MM.1S (cell line): ENCODE data around the gene ITM2C.

Experiments used
- DNase-seq: peaks from one replicate; pipeline ENCODE4 v3.0.0-alpha.2; 2015
- H2AFZ ChIP-seq: fragments of 300-600 bp; sonication (generic); 2 replicates; pipeline ENCODE4 v1.6.0; 2016; ENCODE audit warnings: antibody characterized with exemption, low read length
- H3F3A ChIP-seq: fragments of 300-600 bp; sonication (generic); 2 replicates; pipeline ENCODE4 v1.6.1; 2016; ENCODE audit warnings: mild to moderate bottlenecking, antibody characterized with exemption, low read length, moderate library complexity, mixed read lengths; ENCODE audit not compliant: insufficient read depth
- H3K27ac ChIP-seq: fragments of 300-600 bp; sonication (generic); 2 replicates; pipeline ENCODE4 v1.5.1; 2016; ENCODE audit warnings: mild to moderate bottlenecking, low read length
- H3K27me3 ChIP-seq: fragments of 300-600 bp; sonication (generic); replicated peaks from 2 replicates; pipeline ENCODE4 v1.6.0; 2016; ENCODE audit warnings: low read length; ENCODE audit not compliant: insufficient read depth
- H3K36me3 ChIP-seq: fragments of 300-600 bp; sonication (generic); replicated peaks from 2 replicates; pipeline ENCODE4 v1.6.1; 2016; ENCODE audit warnings: mild to moderate bottlenecking, low read length, mixed read lengths; ENCODE audit not compliant: insufficient read depth
- H3K4me1 ChIP-seq: fragments of 300-600 bp; sonication (generic); 2 replicates; pipeline ENCODE4 v1.6.1; 2016; ENCODE audit warnings: low read length, mixed read lengths
- H3K4me2 ChIP-seq: fragments of 300-600 bp; sonication (generic); 2 replicates; pipeline ENCODE4 v1.6.0; 2016; ENCODE audit warnings: low read depth, low read length
- H3K4me3 ChIP-seq: fragments of 300-600 bp; sonication (generic); 2 replicates; pipeline ENCODE4 v1.5.1; 2016; ENCODE audit warnings: low read length, mixed read lengths
- H3K79me2 ChIP-seq: fragments of 300-600 bp; sonication (generic); 2 replicates; pipeline ENCODE4 v1.6.1; 2016; ENCODE audit warnings: mixed run types, low read length, mixed read lengths
- H3K9ac ChIP-seq: fragments of 300-600 bp; sonication (generic); 2 replicates; pipeline ENCODE4 v1.6.1; 2016; ENCODE audit warnings: low read length, mixed read lengths
- H3K9me2 ChIP-seq: fragments of 300-600 bp; sonication (generic); replicated peaks from 2 replicates; pipeline ENCODE4 v1.6.1; 2016; ENCODE audit warnings: mild to moderate bottlenecking, low read length, mixed read lengths; ENCODE audit not compliant: insufficient read depth
- H3K9me3 ChIP-seq: fragments of 300-600 bp; sonication (generic); replicated peaks from 2 replicates; pipeline ENCODE4 v1.6.1; 2016; ENCODE audit warnings: mild to moderate bottlenecking, low read length, mixed read lengths; ENCODE audit not compliant: insufficient read depth
- H4K20me1 ChIP-seq: fragments of 300-600 bp; sonication (generic); 2 replicates; pipeline ENCODE4 v1.6.1; 2016; ENCODE audit warnings: mild to moderate bottlenecking, low read length, moderate library complexity, mixed read lengths; ENCODE audit not compliant: insufficient read depth
- EZH2 ChIP-seq: fragments of 300-600 bp; sonication (generic); optimal IDR thresholded peaks from 2 replicates; pipeline ENCODE3; 2017; ENCODE audit warnings: low read depth, mild to moderate bottlenecking, antibody characterized with exemption, low read length, mixed read lengths
- EZH2phosphoT487 ChIP-seq: fragments of 300-600 bp; sonication (generic); IDR thresholded peaks from 2 replicates; pipeline ENCODE4 v1.6.1; 2018; ENCODE audit warnings: antibody characterized with exemption, low read length
- TF ChIP-seq, protein P1 (sequence below): fragments of 300-600 bp; sonication (generic); IDR thresholded peaks from 2 replicates; pipeline ENCODE4 v1.5.1; 2016; ENCODE audit warnings: antibody characterized with exemption, low read length, mixed read lengths

ITM2C gene

DNA sequence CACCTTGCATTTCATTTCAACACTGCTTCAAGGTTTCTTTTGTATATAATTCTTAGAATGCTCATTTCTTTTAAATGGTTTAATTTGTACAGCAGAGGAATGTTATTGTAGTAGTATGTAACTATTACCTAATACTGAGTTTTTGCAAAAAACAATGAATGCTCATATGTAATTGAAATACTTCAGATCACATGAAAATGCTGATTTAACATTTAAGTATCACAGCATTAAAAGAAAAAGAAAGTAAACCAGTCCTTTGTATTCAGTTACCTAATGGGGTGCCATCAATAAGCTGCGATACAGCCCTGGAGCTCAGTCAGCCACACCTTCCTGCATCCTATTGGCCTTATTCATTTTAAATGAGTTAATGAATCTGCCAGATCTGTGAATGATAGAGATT, 45.3 kb upstream of the ITM2C start:
- no peaks in the 10 kb centered on the region for H3F3A ChIP-seq
- H4K20me1 ChIP-seq: no peaks in the 10 kb centered on the region
- no peak for TF ChIP-seq EZH2phosphoT487
- no peak for TF ChIP-seq EZH2
- TF ChIP-seq, protein P1, sequence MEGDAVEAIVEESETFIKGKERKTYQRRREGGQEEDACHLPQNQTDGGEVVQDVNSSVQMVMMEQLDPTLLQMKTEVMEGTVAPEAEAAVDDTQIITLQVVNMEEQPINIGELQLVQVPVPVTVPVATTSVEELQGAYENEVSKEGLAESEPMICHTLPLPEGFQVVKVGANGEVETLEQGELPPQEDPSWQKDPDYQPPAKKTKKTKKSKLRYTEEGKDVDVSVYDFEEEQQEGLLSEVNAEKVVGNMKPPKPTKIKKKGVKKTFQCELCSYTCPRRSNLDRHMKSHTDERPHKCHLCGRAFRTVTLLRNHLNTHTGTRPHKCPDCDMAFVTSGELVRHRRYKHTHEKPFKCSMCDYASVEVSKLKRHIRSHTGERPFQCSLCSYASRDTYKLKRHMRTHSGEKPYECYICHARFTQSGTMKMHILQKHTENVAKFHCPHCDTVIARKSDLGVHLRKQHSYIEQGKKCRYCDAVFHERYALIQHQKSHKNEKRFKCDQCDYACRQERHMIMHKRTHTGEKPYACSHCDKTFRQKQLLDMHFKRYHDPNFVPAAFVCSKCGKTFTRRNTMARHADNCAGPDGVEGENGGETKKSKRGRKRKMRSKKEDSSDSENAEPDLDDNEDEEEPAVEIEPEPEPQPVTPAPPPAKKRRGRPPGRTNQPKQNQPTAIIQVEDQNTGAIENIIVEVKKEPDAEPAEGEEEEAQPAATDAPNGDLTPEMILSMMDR: no peak
- H3K27me3 ChIP-seq: no peaks in the 10 kb centered on the region
- no peak overlapping the region for H3K4me3 ChIP-seq
- H3K36me3 ChIP-seq: no peaks in the 10 kb centered on the region
- no peaks in the 10 kb centered on the region for H3K79me2 ChIP-seq
- no peak overlapping the region for H3K9ac ChIP-seq
- no peak overlapping the region for H2AFZ ChIP-seq
- H3K4me2 ChIP-seq: no peak overlapping the region
- H3K9me2 ChIP-seq: no peaks in the 10 kb centered on the region
- no peaks in the 10 kb centered on the region for H3K9me3 ChIP-seq
- H3K4me1 ChIP-seq: no peaks in the 10 kb centered on the region
- no peak for DNase-seq
- H3K27ac ChIP-seq: no peak overlapping the region

DNA sequence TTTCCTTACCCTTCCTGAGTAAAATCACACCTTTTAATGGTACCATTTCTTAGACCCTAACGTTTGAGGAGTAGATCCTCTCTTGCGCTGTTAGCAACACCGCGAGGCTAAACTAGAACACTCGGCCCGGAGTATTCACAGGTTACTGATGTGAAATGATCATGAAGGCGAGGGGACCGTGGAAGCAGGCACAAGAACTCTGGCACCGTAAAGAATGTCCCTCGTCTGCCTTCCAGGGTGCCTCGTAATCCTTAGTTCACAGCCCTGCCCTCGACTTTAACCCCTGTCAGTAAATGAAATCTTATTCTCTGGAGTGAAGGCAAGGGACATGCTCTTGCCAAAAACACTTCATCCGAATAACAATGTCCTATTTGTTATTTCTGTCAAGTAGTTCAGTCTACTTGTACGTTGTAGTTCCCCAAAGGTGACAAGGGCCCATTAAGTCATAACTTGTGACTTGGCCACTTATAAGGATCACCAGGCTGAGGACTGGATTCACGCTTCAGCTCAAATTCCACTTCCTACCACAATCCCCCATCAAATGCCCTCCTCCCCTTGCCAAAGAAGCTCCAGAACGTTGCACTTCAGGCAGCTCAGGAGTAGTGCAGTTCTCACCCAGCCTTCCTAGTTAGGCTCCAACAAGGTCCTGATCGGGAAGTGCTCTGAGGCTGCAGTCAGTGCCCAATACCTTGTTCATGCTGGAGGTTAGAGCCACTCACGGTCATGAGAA, 43.3 kb upstream of the ITM2C start:
- H4K20me1 ChIP-seq: no peaks in the 10 kb centered on the region
- H3K27ac ChIP-seq: no peak overlapping the region
- no peak overlapping the region for H3K4me3 ChIP-seq
- DNase-seq: no peak
- H3K9me3 ChIP-seq: no peaks in the 10 kb centered on the region
- no peak for TF ChIP-seq EZH2phosphoT487
- TF ChIP-seq, protein P1: no peak
- no peak for TF ChIP-seq EZH2
- no peaks in the 10 kb centered on the region for H3F3A ChIP-seq
- no peaks in the 10 kb centered on the region for H3K27me3 ChIP-seq
- no peaks in the 10 kb centered on the region for H3K4me1 ChIP-seq
- H3K9ac ChIP-seq: no peak overlapping the region
- H3K4me2 ChIP-seq: no peak overlapping the region
- no peak overlapping the region for H2AFZ ChIP-seq
- no peaks in the 10 kb centered on the region for H3K9me2 ChIP-seq
- no peaks in the 10 kb centered on the region for H3K79me2 ChIP-seq
- no peaks in the 10 kb centered on the region for H3K36me3 ChIP-seq

DNA sequence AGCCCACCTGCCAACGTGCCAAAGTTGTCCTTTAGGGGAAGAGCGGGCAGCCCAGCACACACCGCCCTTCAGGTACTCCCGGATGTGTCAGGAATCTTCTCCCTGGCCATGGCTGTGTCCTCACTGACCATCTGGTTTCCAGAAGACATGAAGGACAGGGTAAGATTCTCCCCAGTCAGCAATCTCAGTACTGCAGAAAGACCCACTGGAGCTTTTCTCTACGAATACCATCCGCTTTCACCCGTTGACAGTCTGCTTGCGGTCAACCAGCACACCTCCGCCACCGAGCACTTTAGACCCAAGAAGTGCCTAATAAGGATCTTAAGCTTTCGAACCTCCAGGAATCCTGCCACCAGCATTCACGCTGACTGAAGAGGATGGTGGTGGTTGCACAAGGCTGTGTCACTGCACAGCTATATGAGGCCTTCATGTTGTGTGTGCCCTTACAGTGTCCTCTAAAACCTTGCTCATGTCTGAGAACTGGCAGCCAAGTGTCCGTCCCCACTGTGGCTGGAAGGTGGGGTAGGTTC, 42.7 kb upstream of the ITM2C start:
- Histone ChIP-seq H3K9ac (no peak overlapping the region), H3K4me2 (no peak overlapping the region), H3K9me3 (no peaks in the 10 kb centered on the region), H3K27ac (no peak overlapping the region), H4K20me1 (no peaks in the 10 kb centered on the region), H2AFZ (no peak overlapping the region), H3K9me2 (no peaks in the 10 kb centered on the region), H3F3A (no peaks in the 10 kb centered on the region), H3K79me2 (no peaks in the 10 kb centered on the region), H3K36me3 (no peaks in the 10 kb centered on the region), H3K4me3 (no peak overlapping the region), H3K27me3 (no peaks in the 10 kb centered on the region), H3K4me1 (no peaks in the 10 kb centered on the region)
- TF ChIP-seq EZH2phosphoT487: no peak
- TF ChIP-seq, protein P1: no peak
- no peak for TF ChIP-seq EZH2
- DNase-seq: no peak
